CD4-positive, alpha-beta T cell treated with Interleukin-15 for 1 hour (primary cell): ENCODE results near the gene MOB3C.

Experiments used
- DNase-seq: peaks from one replicate; pipeline ENCODE4 v3.0.0-alpha.2; 2020

Gene MOB3C

DNA sequence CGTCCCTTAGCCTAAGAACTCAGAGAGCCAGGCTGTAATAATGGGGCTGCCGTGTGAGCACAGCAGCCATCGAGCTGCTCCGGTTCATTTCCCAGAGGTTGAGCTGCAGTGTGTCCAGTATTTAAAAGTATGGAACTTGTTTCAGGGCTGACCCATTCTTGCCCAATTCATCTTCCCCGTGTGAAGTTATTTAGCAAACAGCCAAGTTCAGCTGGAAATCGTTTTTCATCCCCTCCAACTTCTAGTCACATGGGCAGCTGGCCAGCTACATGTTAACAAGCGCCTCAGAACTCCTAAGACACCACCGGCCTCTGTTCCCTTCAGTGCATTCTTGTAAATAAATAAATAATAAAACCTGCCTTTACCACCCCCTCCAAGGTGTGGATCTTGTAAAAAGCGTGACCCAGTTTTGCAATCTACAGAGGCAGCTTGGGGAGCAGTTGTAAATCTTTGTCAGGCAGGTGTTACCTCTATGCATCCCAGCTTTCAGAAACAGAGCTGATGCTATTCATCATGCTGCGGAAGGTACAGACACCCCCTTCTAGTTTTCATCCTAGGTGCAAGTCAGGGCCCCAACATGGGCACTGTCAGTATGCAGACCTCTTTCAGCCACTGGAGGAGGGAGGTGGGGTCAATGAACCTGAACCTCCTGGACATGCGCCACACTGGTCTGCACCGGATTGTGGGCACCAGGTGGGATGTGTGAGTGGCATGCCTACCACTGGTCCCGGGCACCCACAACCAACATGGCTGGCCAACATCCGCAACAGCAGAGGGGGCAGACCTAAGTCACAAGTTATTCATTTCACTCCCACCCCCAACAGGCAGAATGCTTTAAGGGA is 46.5 kb downstream of the MOB3C start:
- DNase-seq, result no peak

DNA sequence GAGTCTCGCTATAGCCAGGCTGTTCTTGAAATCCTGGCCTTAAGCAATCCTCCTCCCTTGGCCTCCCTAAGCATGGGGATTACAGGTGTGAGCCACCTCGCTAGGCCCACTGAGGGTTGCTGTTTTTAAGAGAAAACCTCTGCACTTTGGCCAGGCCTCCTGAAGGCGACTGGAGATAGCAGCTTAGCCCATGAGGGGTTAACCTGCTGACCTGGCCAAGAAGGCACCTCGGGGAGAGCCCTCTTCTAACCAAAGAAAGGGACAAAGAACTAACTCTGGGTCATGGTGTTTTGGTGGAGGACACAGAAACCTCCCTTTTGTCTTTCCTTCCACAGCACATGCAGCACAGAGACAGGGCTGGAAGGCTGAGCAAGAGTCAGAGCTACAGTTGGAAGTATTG is 47.5 kb downstream of the MOB3C start:
- no peak for DNase-seq

- no peak for DNase-seq
These were observed 48.1 kb downstream of the MOB3C start for GRCh38 chr1:46568461-46568891.

GRCh38 chr1:46563341-46563740 is 53.3 kb downstream of the MOB3C start:
- no peak for DNase-seq

DNA sequence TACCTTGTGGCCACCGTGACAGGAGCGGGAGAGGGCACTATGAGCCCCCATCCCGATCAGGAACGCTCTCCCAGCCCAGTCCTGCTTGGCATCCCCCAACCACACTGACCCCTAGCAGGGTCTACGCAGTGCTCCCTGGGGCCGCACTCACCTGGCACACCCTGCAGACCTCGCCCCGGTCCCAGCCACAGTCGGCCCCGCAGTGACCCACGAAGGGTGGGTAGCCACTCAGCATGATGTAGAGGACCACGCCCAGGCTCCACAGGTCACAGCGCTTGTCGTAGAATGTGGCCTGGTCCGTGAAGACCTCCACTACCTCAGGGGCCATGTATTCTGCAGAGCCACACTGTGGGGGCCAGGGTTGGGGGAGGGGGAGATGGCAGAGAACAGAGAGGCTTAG is 54.1 kb downstream of the MOB3C start:
- no peak for DNase-seq

- no peak for DNase-seq
These were observed 57.6 kb downstream of the MOB3C start for GRCh38 chr1:46558966-46559365.

DNA sequence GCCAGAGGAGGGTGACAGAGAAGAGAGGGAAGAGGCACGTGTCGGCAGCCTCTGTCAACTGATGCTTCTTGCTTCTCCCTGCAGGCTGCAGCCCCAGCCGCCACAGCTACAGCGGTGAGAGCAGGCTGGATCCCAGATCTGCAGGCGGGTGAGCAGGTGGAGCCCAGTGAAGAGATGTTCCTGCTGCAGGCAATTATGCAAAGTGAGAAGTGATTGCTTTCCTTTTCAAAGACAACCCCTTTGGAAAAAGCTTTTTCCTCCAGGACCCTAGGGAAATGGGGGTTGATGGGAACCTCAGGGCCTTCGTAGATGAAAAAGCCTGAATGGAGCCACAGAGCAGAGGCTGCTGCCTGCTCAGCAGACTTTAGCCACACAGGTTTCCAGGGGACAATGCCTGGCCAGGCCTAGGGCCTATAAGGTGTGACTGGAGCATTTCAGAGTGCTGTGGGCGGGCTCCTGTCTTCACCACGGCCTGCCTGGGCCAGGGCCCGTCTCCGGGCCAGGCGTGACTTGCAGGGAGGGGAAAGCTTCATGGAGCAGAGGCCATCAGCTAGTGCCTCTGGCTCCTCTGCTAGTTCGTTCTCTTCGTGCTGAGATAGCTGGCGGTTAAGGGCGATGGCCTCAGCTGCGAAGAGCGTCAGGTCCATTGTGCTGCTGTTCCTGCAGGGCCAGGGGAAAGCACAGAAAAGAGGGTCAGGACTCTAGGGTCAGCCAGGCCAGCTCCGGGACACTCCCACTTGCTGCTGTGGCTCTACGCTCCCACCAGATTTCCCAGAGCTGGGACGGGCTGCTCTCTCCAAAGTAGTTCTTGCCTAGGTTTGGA is 58.3 kb downstream of the MOB3C start:
- no peak for DNase-seq
